Right kidney (tissue), 1 donor: Measurements from ENCODE around the gene GGN.
"Not testable (repeated sequence)": the region's sequence is repeated elsewhere in the genome, so short reads cannot be mapped to it uniquely, and the experiment has no call there.

Experiments
- DNase-seq: peaks from one replicate; pipeline ENCODE4 v3.0.0-alpha.2; 2016

GGN gene

DNA sequence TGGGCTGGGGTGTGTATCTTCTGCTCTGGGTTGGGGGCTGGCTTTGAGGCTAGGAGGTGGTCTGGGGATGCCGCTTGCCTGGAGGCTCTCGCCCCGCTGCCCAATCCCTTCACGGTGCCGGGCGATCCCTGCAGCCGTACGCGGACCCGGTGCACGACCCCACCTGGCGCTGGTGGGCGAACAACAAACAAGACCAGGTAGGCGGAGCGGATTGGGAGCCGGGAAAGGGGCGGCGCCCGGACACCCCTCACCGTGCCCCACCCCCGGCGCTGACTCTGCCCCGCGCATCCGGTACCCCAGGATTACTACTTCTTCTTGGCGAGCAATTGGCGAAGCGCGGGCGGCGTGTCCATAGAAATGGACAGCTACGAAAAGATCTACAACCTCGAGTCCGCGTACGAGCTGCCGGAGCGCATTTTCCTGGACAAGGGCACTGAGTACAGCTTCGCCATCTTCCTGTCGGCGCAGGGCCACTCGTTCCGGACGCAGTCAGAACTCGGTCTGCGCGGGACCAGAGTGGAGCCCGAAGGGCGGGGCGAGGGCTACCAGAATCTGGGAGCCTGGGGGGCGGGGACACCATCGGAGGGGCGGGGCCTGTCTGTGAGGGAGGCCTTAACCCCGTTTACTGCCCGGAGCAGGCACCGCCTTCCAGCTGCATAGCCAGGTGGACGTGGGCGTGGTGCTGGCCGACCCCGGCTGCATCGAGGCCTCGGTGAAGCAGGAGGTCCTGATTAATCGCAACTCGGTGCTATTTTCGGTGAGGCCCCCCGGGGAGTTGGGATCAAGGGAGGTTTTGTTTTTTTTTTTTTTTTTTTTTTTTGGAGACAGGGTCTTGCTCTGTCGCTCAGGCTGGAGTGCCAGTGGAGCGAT, 25.5 kb downstream of the GGN start:
- DNase-seq = peak; percentile 92

GRCh38 chr19:38361633-38362075, 26.2 kb downstream of the GGN start:
- peak; percentile 87 for DNase-seq

DNA sequence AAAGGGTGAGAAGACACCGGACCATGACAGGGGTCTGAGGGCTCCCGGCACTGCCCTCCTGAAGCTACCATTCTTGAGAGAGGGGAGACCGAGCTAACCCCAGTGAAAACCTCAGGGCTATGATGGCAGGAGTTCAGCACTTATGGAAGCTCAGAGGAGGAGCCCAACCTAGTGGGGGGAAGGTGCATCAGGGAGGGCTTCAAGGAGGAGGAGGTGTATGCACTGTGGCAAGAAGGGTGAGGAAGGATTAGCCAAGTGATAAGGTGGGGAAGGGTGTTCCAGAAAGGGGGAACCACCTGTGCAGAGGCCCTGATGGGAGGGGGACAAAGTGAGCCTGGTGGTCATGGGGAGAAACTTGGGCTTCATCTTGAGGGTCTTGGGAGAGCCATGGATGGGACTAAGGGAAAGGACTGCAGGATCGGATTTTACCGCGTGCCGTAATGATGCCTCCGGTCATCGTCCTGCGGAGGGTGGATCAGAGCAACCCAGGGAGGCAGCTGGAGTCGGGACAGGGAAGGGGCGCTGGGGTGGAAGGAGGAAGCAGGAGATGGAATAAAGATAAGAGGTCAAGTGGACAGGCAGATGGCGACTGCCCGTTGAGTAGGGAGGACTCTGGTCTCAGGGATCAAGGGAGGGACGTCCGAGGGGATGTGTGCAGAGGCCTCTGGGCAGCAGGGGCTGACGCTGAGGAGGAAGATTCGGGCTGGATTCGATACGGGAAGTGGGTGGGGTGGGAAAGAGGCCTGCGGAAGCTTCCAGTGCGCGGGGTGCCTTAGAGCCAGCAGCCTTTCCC, 26.8 kb downstream of the GGN start:
- no peak for DNase-seq

GRCh38 chr19:38360351-38360750, 27.5 kb downstream of the GGN start:
- no peak for DNase-seq

DNA sequence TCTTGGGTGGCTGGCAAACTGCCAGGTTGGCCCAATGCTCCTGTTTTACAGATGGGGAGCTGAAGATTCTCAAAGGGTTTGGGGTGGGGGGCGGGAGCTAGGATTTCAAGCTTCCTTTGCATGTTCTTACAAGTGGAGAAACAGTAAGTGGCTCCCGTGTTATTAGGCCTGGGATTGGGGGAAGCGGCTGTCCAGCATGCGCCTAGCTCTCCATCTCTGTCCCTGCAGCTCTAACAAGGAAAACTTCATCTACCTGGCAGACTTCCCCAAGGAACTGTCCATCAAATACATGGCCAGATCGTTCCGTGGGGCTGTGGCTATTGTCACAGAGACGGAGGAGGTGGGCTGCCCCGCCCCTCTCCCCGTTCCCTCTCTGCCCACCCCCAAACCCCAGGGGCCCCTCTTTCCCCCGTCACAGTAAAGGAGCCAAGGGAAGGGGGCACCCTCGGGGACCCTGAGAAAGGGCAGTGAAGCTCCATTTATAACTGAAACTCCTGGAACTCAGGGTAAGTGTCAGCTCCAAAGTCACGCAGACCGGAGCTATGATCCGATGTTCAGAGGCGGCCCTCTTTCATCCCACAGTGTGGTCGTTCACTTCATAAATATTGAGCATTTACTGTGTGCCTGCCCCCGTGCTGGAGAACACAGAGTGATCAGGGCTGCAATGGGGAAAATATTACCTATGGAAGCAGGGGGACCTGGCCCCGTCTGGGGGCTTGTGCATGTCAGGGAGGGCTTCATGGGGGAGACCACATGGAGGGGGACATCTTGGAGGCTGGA, 28.4 kb downstream of the GGN start:
- no peak for DNase-seq

DNA sequence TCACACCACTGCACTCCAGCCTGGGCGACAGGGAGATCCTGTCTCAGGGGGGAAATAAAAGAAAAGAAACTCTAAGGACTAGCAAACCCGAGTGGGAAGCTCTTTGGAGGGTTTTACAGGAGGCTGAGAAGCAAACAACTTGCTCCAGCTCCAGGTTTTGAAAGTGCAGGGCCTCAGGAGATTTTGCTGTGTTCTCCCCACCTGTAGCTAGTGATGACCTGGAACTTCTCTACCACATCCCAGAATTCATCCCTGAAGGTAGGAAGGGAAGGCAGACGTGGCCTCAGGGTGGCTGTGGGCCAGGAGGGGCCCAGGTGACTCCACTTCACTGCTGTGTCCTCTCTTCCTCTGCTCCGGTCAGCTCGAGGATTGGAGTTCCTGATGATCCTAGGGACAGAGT, 29.8 kb downstream of the GGN start:
- no peak for DNase-seq

- DNase-seq = no peak
Measured at GRCh38 chr19:38355728-38356725, 31.8 kb downstream of the GGN start.

DNA sequence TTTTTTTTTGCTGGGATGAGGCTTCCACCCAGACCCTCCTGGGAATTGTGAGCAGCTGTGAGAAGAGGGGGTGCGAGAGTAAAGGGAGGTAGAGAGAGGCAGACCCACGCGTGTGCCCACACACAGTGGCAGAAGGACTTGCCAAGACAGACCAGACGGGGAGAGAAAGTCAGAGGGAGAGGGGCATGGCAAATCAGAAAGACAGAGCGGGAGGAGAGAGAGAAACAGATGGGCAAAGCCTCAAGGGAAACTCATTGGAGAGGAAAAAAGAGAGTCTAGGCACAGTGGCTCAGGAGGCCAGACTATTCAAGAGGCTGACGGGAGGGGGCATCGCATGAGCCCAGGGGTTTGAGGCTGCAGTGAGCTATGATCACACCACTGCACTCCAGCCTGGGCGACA, 35.2 kb downstream of the GGN start:
- no peak for DNase-seq

DNA sequence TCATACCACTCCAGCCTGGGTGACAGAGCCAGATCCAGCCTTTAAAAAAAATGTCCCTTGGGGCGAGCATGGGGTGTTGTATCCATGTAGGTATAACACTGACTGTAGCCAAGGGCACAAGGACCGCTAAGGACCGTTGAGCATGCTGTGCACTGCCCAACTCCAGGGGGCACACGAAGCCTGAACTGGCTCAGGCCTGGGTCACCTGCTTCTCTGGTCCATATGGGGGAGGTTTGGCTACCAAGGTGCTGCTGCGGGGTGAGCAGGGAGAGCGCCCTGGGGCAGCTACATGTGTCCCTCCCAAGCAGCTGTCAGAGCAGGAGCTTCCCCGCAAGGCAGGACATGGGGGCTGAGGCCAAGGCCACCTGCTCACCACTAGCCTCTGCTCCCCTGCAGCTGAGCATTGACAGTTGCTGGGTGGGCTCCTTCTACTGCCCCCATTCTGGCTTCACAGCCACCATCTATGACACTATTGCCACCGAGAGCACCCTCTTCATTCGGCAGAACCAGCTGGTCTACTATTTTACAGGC, 35.9 kb downstream of the GGN start:
- no peak for DNase-seq

DNA sequence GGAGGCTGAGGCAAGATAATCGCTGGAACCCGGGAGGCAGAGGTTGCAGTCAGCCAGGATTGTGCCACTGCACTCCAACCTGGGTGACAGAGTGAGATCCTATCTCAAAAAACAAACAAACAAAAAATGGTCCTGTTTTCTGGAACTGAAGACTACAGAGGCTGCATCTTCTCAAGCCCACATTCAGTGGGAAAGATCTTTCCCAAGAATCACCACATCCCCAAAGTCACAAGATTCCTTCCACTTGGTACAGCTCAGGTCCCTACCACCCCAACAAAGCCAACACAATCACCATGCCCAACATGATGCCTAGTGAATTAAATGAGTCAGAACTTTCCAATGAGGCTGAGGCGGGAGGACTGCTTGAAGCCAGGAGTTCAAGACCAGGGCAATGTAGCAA, 37.0 kb downstream of the GGN start:
- DNase-seq = no peak

DNA sequence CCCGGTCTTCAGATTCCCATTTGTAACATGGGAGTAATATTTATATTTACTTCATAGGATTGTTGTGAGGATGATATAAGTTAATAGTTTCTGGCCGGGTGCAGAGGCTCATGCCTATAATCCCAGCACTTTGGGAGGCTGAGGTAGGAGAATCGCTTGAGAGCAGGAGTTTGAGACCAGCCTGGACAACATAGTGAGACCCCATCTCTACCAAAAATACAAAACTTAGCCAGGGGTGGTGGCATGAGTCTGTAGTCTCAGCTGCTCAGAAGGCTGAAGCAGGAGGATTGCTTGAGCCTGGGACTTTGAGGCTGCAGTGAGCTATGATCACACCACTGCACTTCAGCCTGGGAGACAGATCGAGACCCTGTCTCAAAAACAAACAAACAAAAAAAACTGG, 41.0 kb downstream of the GGN start:
- DNase-seq = no peak

- DNase-seq = no peak
Measured at GRCh38 chr19:38340927-38341326, 46.9 kb downstream of the GGN start.

DNA sequence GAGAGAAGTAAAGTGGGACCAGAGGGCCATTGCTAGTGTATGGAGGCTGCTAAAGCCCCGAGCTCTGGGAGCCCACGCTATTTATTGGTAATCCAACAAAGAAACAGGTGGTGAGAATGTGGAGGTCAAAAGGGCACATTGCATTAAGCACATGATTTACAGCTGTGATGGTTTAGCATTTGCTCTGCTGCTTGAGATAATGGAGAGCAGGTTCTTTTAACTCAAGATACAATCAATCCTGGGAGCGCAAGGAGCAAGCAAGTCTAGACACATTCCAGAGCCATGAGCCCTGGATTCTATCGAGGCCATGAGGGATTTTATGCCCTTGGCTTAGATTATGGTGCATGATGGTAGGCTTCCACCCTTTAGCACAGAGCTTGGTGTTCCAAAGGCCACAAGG, 48.8 kb downstream of the GGN start:
- DNase-seq = not testable (repeated sequence)

GRCh38 chr19:38337360-38337653, 50.5 kb downstream of the GGN start:
- DNase-seq = no peak

DNA sequence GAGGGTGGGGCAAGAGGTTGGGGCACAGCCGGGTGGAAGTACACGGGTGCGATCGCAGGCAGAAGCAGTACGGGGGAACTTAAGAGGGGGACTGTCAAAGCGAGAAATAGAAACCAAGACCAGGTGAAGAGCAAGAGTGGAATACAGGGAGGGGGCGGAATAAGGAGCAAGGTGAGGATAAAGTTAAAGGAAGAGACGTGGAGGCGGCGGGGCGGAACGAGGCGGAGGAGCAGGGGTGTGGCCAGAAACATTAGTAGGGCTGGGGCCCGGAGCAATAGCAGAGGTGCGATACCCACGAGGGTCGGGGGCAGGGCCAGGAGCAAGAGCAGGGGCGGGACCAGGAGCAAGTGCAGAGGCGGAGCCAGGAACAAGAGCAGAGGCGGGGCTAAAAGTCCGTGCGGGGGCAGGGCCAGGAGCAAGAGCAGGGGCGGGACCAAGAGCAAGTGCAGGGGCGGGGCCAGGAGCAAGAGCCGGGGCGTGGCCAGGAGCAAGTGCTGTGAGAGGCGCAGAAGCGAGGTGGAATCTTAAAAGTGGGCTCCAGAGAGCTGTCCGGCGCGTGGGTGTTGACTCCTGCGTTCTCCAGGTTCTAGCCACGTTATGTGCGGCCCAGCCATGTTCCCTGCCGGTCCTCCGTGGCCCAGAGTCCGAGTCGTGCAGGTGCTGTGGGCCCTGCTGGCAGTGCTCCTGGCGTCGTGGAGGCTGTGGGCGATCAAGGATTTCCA, 51.0 kb downstream of the GGN start:
- peak; percentile 86 for DNase-seq

GRCh38 chr19:38335949-38336637, 51.7 kb downstream of the GGN start:
- peak; percentile 87 for DNase-seq
